Natural killer cell treated with Interleukin-12 subunit alpha and Interleukin-12 subunit beta and Interleukin-15 and Interleukin-18, amount 100 ng/mL, for 72 hours (primary cell): ENCODE measurements around the gene SORCS2. TPM values are rescaled to one million over a fixed set of nuclear protein-coding genes. Genes with fewer than 3 reads are reported as not detected.

Experiments
- ATAC-seq, 2 donors: fragments of 150-1000 bp; cut with Tn5 transposase in 1 of 2; sonication (Bioruptor Pico), chemical (Tn5 transposase) in 1 of 2; 2 replicates each; pipeline ENCODE4 v1.10.0; 2021
- DNase-seq: peaks from one replicate; pipeline ENCODE4 v3.0.0; 2022; ENCODE audit warnings: low spot score
- H3K27ac Mint-ChIP-seq, 2 donors: 1 replicate in 1 of 2; 2 replicates in 1 of 2; pipeline ENCODE4 v1.8.0; 2022; ENCODE audit warnings: mixed read lengths in 2 of 2, mild to moderate bottlenecking in 1 of 2, moderate library complexity in 1 of 2
- H3K27me3 Mint-ChIP-seq, 2 donors: 1 replicate in 1 of 2; 2 replicates in 1 of 2; pipeline ENCODE4 v1.8.0; 2022; ENCODE audit warnings: mixed read lengths in 2 of 2
- H3K36me3 Mint-ChIP-seq: one replicate; pipeline ENCODE4 v1.8.0; 2022; ENCODE audit warnings: mixed read lengths
- H3K4me1 Mint-ChIP-seq, 2 donors: 1 replicate in 1 of 2; 2 replicates in 1 of 2; pipeline ENCODE4 v1.8.0; 2022; ENCODE audit warnings: low read depth in 2 of 2, mixed read lengths in 2 of 2, mild to moderate bottlenecking in 1 of 2
- H3K4me3 Mint-ChIP-seq: one replicate; pipeline ENCODE4 v1.8.0; 2022; ENCODE audit warnings: mixed read lengths
- H3K9me3 Mint-ChIP-seq: 2 replicates; pipeline ENCODE4 v1.8.0; 2022; ENCODE audit warnings: mixed read lengths
- total RNA-seq, 2 donors: library from RNA; stranded (reverse); gene quantifications; one replicate each; pipeline ENCODE4 v1.2.3, GENCODE V29; 2022

SORCS2 gene
- total RNA-seq, 2 donors from 2014 or later = 0.17 to 0.21 TPM

DNA sequence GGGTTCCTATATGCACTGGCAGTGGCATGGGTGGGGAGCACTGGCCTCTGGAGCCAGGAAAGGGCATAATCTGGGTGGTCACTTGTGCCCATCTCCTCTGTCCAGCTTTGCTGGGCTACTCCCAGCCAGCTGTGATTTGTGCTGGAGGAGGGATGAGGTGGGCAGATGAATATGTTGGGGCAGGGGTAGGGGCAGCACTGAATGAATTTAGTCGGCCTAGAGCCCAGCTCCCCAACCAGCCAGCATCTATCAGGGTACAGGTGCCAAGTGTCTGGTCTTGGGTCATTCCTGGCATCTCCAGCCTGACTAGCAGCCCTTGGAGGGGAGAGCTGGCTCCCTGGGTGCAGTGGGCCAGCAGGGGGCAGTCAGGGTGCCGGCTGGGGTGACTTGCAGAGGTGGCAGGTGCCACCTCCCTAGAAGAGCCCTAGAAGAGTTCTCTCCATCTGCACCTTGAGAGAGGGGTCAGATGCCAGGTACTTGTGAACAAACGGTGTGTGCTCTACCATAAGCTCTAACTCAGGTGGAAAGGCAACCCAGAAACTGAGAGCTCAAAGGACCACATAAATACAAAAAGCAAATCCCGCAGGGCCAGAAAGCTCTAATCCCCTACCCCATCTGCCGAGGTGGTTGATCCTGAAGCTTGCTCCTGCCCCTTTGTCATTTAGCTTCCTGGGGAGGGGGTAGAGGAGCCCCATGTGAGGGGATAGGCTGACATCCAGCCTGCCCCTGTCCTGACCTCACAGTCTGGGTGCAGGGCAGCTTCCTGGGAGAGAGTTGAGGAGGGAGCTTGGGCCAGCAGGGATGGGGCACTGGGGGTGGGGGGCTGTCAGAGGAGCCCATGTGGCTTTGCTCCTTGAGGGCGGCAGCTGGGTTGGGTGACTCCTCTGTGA lies 2.2 kb downstream of the SORCS2 start:
- no peaks in the 10 kb centered on the region for H3K9me3 Mint-ChIP-seq
- DNase-seq (peak; percentile 41), ATAC-seq (no peak)
- no peak overlapping the region for H3K27ac Mint-ChIP-seq
- peaks cover 36 to 39% of the 10 kb centered on the region in 2 donors for H3K27me3 Mint-ChIP-seq
- no peaks in the 10 kb centered on the region for H3K36me3 Mint-ChIP-seq
- H3K4me1 Mint-ChIP-seq = no peaks in the 10 kb centered on the region
- no peak overlapping the region for H3K4me3 Mint-ChIP-seq

DNA sequence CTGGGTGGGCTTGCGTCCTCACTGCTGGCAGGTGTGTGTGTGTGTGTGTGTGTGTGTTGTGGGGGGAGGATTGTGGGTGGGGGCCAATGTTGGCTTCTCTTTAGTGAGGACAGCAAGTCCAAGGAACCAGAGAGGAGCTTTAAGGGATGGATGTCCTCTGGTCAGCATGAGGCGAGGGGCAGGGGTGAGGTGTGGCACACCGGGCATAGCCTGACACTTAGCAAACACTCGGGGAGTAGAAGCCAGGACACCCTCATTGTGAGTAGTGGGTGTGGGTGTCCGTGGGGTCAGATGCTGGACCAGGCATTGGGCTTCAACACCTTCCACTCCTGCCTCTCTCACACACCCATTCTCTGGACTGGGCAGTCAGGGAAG lies 2.8 kb downstream of the SORCS2 start:
- Mint-ChIP-seq H3K4me1 (no peaks in the 10 kb centered on the region), H3K9me3 (no peaks in the 10 kb centered on the region), H3K4me3 (no peak overlapping the region), H3K27ac (no peak overlapping the region), H3K27me3 (peaks cover 33 to 34% of the 10 kb centered on the region in 2 donors), H3K36me3 (no peaks in the 10 kb centered on the region)
- peak; percentile 56 for DNase-seq
- ATAC-seq = no peak

DNA sequence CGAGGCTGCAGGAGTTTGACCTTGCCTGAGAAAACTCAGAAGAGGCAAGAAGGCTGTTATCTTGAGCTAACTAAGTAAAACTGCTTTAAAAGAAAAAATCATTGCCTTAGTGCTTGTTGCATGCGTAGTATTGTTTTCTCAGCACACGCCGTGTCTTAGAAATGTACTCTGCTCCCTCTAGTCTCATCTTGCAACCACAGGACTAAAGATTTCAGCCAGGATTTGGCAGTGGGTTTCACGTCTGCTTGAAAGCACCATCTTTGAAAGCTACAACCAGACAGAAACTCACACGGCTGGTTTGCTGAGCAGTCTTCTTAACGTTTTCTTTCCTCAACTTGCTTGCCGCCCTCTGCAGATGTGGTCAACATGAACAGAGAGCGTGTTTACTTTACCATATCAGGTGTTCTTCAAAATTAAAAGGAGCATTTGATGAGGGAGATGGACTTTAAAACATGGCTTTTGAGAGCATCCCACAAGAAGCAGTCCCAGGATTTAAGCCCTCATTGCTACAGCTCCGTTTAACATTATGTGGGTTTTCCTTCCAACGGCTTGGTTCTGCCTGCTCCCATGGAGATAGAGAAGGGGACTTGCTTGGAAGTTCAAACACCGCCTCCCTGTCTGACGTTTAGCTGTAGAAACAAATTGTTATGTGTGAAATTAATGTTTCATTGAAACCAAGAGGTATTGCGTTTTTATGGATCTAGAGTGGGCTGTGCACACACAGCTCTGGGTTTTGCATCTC lies 3.4 kb downstream of the SORCS2 start:
- Mint-ChIP-seq H3K36me3 (no peaks in the 10 kb centered on the region), H3K9me3 (no peaks in the 10 kb centered on the region), H3K4me3 (no peak overlapping the region), H3K4me1 (no peaks in the 10 kb centered on the region), H3K27me3 (peaks cover 29% of the 10 kb centered on the region in 2 donors), H3K27ac (no peak overlapping the region)
- DNase-seq = peak; percentile 23
- ATAC-seq = no peak

DNA sequence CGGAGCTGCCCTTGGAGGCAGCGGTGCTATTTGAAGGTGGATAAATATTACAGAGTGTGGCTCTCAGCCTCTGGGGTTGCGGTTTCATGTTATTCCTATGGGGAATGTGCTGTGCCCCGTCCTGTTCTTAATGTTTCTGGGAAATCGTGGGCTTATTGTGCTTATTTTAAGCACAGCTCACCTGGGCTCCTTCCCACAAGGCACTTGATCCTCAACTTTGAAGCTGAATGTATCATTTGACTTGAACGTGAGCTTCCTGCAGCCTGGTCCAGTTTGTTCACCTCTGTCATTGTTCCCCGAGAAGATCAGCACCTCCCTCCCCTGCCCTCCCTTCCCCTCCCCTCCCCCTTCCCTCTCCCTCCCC lies 3.9 kb downstream of the SORCS2 start:
- H3K27me3 Mint-ChIP-seq = peaks cover 31 to 33% of the 10 kb centered on the region in 2 donors

DNA sequence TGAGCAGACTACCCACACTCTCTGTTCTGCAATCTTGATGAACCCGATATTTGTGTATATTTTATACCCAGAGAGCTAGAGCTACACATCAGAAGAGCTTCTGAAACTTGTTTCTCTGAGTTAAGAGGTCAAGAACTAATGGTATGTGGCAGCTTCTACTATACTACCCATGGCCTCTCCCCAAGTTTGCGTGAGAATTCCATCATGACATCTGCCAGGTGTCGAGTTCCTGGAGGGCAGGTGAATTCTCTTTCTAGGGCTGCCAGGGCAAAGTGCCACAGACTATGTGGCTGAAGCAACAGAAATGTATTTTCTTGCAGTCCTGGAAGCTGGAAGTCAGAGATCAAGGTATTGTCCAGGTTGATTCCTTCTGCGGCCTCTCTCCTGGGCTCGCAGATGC lies 4.4 kb downstream of the SORCS2 start:
- no peaks in the 10 kb centered on the region for H3K36me3 Mint-ChIP-seq
- H3K9me3 Mint-ChIP-seq = no peaks in the 10 kb centered on the region
- H3K4me3 Mint-ChIP-seq = no peak overlapping the region
- H3K27ac Mint-ChIP-seq = no peak overlapping the region
- H3K27me3 Mint-ChIP-seq = peaks cover 33 to 35% of the 10 kb centered on the region in 2 donors
- no peak for DNase-seq
- no peak for ATAC-seq
- no peaks in the 10 kb centered on the region for H3K4me1 Mint-ChIP-seq

More for the DNA sequence above, 3.9 kb downstream of the SORCS2 start:
- H3K4me1 Mint-ChIP-seq = no peaks in the 10 kb centered on the region
- no peak overlapping the region for H3K4me3 Mint-ChIP-seq
- no peaks in the 10 kb centered on the region for H3K36me3 Mint-ChIP-seq
- DNase-seq = peak; percentile 5
- H3K9me3 Mint-ChIP-seq = no peaks in the 10 kb centered on the region
- ATAC-seq = no peak
- no peak overlapping the region for H3K27ac Mint-ChIP-seq

DNA sequence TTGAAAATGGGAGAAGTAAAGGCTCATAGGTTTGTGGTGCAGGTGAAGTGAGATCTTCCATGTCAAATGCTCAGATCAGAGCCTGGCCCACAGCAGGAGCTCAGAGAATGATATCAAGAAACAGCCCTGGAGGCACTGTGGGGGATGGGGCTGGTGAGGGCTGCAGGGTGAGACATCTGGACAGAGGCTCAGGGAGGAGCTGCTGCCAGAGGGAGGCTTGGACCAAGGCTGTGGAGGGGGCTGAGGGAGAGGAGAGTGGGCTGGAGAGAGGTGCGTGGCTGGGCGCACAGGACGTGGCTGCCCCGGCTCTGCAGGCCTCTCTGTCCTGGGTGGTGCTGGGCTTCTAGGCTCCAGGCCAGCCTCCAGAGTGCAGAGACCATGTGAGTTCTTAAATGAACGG lies 5.6 kb downstream of the SORCS2 start:
- H3K27ac Mint-ChIP-seq = no peak overlapping the region
- no peaks in the 10 kb centered on the region for H3K4me1 Mint-ChIP-seq
- no peak overlapping the region for H3K4me3 Mint-ChIP-seq
- DNase-seq = peak; percentile 50
- ATAC-seq = peak in 1 of 2 donors; percentile 24
- H3K36me3 Mint-ChIP-seq = no peaks in the 10 kb centered on the region
- peaks cover 35 to 41% of the 10 kb centered on the region in 2 donors for H3K27me3 Mint-ChIP-seq
- no peaks in the 10 kb centered on the region for H3K9me3 Mint-ChIP-seq

DNA sequence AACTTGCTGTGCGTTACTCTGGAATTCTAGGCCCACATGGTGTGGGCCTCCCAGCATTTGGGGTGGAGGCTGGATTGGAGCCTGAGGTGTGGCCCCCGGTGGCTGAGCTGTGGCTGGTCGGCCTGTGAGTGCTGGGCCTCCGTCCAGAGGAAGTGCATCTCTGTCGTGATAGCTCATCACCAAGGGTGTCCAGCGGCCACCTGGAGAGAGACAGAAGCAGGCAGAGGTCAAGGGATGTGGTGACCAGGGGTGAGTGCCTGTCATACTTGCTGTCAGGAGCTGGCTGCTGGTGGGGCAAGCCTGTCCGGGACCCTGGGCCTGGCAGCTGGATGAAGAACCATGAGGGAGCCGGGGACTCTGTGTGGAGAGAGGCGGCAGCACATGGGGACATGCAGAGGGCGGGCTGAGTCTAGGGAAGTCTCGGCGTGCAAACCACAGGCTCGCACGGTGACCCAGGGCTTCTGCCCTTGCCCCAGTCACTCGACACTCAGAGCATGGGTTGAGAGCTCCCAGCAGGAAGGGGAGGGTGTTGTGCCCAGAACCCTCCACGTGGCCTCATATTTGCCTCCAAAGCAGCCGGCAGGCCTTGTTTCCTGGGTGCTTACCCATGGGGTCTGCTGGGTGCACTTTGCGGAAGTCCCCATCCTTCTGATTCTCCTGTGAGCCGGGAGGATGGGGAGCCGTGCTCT lies 6.2 kb downstream of the SORCS2 start:
- Mint-ChIP-seq H3K9me3 (no peaks in the 10 kb centered on the region), H3K4me1 (no peaks in the 10 kb centered on the region), H3K27me3 (peaks cover 35 to 41% of the 10 kb centered on the region in 2 donors), H3K36me3 (no peaks in the 10 kb centered on the region), H3K4me3 (no peak overlapping the region), H3K27ac (no peak overlapping the region)
- DNase-seq (peak; percentile 61), ATAC-seq (peak in 1 of 2 donors; percentile 33)

DNA sequence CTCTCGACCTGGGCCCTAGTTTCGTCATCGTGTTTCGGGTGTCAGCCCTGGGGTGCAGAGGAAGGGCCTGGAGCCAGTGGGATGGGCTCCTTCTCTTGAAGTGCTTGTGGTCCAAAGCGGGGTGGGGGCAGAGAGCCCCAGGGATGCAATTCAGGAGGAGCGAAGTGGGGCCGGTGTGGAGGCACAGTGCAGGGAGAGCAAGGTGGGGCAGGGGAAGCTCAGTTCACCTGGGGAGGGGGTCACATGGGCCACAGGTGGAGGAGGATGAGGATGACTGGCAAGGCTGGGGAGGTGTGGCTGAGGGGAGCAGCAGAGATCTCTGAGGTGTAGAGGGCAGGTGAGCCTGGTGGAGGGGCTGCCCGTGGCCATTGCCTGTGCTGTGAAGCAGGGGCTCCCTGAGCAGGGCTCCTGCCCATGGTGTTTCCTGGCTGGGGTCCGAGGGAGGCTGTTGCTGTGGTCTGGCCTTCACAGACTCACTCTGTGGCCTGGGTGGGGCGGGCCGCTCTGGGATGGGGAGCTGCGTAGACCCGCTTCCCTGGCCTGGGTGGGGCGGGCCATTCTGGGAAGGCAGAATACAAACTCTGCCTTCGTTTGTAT lies 6.9 kb downstream of the SORCS2 start:
- Mint-ChIP-seq H3K4me3 (no peak overlapping the region), H3K27ac (no peak overlapping the region), H3K4me1 (no peaks in the 10 kb centered on the region), H3K27me3 (peaks cover 35 to 41% of the 10 kb centered on the region in 2 donors), H3K36me3 (no peaks in the 10 kb centered on the region), H3K9me3 (no peaks in the 10 kb centered on the region)
- ATAC-seq = peak in 1 of 2 donors; percentile 22
- peak; percentile 54 for DNase-seq

DNA sequence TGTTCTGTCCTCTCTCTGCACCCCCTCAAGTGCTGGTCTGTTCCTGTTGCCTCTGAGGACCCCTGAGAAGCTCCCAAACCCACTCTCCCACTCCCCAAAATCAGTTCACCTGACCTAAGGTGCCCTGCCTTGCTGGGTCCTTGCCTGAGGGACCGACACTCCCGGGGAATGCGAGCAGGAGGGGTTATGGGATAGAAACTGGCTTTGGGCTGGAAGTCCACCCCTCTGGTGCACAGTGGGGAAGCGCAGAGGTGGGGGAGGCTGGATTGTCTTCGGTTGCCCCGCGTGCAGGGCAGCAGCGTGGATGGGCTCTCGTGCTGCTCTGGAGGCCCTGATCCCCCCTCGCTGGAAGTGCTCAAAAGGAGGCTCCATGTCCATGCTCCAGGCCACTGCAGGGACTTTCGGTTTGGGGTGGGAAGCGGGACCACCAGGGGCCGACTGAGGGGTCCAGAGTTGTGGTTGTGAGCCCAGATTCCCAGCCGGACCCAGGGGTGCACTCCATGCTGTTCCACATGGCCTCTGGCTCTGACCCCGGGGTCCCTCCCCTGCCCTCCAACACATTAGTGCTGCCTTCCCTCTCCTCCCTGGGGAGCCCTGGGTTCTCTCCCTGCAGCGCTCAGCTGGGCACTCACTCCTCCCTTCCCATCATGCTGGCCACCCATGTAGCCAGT lies 7.6 kb downstream of the SORCS2 start:
- peaks cover 35 to 44% of the 10 kb centered on the region in 2 donors for H3K27me3 Mint-ChIP-seq
- no peak for DNase-seq
- no peak for ATAC-seq
- no peaks in the 10 kb centered on the region for H3K9me3 Mint-ChIP-seq
- H3K4me1 Mint-ChIP-seq = no peaks in the 10 kb centered on the region
- no peak overlapping the region for H3K27ac Mint-ChIP-seq
- no peaks in the 10 kb centered on the region for H3K36me3 Mint-ChIP-seq
- H3K4me3 Mint-ChIP-seq = no peak overlapping the region

DNA sequence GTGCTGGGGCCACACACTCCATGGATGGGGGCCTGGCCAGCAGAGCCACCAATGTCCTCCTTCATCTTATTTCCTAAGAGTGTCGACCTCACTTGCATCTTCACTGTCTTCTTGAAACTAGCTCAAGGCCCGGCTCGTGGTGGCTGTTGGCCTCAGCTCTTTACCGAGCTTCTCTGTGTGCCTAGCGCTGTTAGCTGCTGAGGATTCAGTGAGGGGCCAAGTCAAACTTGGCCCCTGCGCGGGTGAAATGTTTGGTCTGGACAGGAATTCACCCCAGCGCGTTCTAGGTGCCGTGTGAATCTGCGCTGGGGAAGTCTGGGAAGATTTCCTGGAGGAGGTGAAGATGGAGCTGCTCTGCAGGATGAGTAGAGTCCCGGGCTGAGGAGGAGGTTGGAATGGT lies 8.5 kb downstream of the SORCS2 start:
- ATAC-seq (no peak), DNase-seq (no peak)
- no peaks in the 10 kb centered on the region for H3K9me3 Mint-ChIP-seq
- no peaks in the 10 kb centered on the region for H3K36me3 Mint-ChIP-seq
- no peaks in the 10 kb centered on the region for H3K4me1 Mint-ChIP-seq
- H3K27ac Mint-ChIP-seq = no peak overlapping the region
- peaks cover 33 to 43% of the 10 kb centered on the region in 2 donors for H3K27me3 Mint-ChIP-seq
- no peak overlapping the region for H3K4me3 Mint-ChIP-seq

DNA sequence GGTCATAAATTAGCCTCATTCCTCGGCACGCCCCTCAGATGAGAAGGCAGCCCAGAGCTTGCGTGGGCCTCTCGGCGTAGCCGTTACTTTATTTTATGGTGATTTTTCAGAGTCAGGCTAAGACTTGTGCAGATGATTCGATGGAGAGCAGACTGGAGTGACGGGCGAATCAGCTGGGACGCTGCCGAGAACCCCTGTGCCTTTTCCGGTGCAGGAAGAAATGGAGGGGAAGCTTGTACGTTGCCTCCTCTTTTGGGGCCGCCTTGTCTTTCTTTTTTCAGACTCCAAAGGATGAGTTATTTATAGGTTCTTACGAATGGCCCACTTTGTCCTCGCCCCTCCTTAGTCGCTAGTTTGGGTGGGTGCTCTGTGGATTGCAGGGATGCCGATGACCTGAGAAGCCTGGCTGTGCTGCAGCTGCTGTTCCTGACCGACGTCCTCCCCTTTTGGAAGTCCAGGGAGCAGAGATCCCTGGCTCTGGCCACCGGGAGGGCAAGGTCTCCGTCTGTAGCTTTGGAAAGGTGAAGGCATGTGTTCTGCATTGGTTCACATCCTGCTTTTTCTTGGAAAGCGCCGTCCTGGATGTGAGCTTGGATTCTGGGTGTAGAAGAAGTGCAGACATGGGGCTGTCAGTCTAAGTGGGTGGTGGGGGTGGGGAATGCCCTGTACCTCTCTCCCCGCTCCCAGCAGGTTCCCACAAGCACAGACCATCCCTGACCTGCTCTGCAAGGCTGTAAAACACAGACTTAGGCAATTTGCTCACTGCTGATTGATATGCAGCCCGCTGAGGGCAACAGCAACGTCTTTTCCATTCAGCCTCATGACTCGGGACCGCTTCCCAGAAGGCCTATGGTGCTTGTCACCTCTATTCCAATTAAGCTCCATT lies 9.3 kb downstream of the SORCS2 start:
- Mint-ChIP-seq H3K4me3 (no peak overlapping the region), H3K36me3 (no peaks in the 10 kb centered on the region), H3K9me3 (no peaks in the 10 kb centered on the region), H3K4me1 (no peaks in the 10 kb centered on the region), H3K27ac (no peak overlapping the region), H3K27me3 (peaks cover 24 to 35% of the 10 kb centered on the region in 2 donors)
- no peak for ATAC-seq
- no peak for DNase-seq

DNA sequence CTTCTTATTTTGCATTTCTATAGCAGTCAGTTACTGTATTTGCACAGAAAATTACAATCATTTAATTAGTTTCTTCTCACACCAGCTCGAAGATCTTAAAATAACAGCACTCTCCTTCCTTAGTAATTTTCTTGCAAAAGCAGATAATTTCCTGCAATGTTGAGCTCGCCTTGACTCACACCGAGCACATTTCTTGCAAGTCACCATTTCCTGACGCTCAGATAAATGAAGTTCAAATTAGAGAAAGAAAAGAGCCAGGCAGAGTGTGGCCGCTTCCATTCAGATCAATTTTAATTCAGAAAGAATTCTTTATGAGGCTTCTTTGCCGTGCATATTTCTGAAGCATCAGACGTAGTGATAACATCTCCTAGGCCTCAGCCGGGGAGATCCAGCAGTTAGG lies 10.1 kb downstream of the SORCS2 start:
- no peak for DNase-seq
- Mint-ChIP-seq H3K36me3 (no peaks in the 10 kb centered on the region), H3K4me1 (no peaks in the 10 kb centered on the region), H3K27me3 (peaks cover 17 to 31% of the 10 kb centered on the region in 2 donors), H3K4me3 (no peak overlapping the region), H3K9me3 (no peaks in the 10 kb centered on the region), H3K27ac (no peak overlapping the region)
- ATAC-seq = no peak
